Caco-2 (cell line): Measurements from ENCODE around the gene DDX31. TPM values are rescaled to one million over a fixed set of nuclear protein-coding genes. Genes with fewer than 3 reads are reported as not detected.
"Not testable (repeated sequence)": the region's sequence is repeated elsewhere in the genome, so short reads cannot be mapped to it uniquely, and the experiment has no call there.

Source experiments
- BruUV-seq: library from RNA; stranded (reverse); fragments of 400-500 nt; replicated peaks from 2 replicates; lab custom pipeline; 2021; lab: Mats Ljungman, UMichigan
- CTCF ChIA-PET: fragments of 300-600 bp; sonication (Branson Sonifier 250); formaldehyde crosslinking; loops from one replicate; lab custom pipeline; 2022; ENCODE audit warnings: antibody characterized with exemption; lab: Charles Lee
- POLR2A ChIA-PET: fragments of 300-600 bp; sonication (Branson Sonifier 250); formaldehyde crosslinking; loops from one replicate; lab custom pipeline; 2022; ENCODE audit warnings: antibody characterized with exemption; lab: Charles Lee
- DNase-seq, 2 experiments: peaks; one replicate each; pipeline versions ENCODE4 v3.0.0 to v3.0.0-alpha.2; 2020 to 2022
- H3K27me3 ChIP-seq: replicated peaks from 2 replicates; pipeline ENCODE4 v1.6.0; 2011; ENCODE audit warnings: low read length; ENCODE audit not compliant: control insufficient read depth, insufficient read depth
- H3K36me3 ChIP-seq: 2 replicates; pipeline ENCODE4 v1.5.1; 2011; ENCODE audit warnings: low read length; ENCODE audit not compliant: control insufficient read depth, insufficient read depth
- H3K4me1 ChIP-seq: fragments of 250-450 bp; sonication (Bioruptor Pico); 2 replicates; pipeline ENCODE4 v1.5.1; 2020; ENCODE audit warnings: mild to moderate bottlenecking
- H3K4me3 ChIP-seq: 2 replicates; pipeline ENCODE4 v1.5.1; 2011; ENCODE audit warnings: low read depth, mild to moderate bottlenecking, control low read depth, low read length
- H3K9me3 ChIP-seq: fragments of 250-450 bp; sonication (Bioruptor Pico); 2 replicates; pipeline ENCODE4 v1.5.1; 2020; ENCODE audit warnings: mild to moderate bottlenecking, moderate library complexity
- H3K27ac Mint-ChIP-seq: one replicate; pipeline ENCODE4 v1.8.0; 2022; ENCODE audit warnings: mixed read lengths; ENCODE audit not compliant: unreplicated experiment
- H3K27me3 Mint-ChIP-seq: one replicate; pipeline ENCODE4 v1.8.0; 2022; ENCODE audit warnings: mixed read lengths; ENCODE audit not compliant: insufficient read depth, unreplicated experiment
- H3K36me3 Mint-ChIP-seq: one replicate; pipeline ENCODE4 v1.8.0; 2022; ENCODE audit warnings: mild to moderate bottlenecking, mixed read lengths; ENCODE audit not compliant: insufficient read depth, unreplicated experiment
- H3K4me1 Mint-ChIP-seq: one replicate; pipeline ENCODE4 v1.8.0; 2022; ENCODE audit warnings: low read depth, mixed read lengths; ENCODE audit not compliant: unreplicated experiment
- H3K4me3 Mint-ChIP-seq: one replicate; pipeline ENCODE4 v1.8.0; 2022; ENCODE audit warnings: mild to moderate bottlenecking, moderate library complexity, mixed read lengths; ENCODE audit not compliant: unreplicated experiment
- H3K9me3 Mint-ChIP-seq: one replicate; pipeline ENCODE4 v1.8.0; 2022; ENCODE audit warnings: mixed read lengths; ENCODE audit not compliant: unreplicated experiment
- CTCF ChIP-seq, 2 experiments: fragments of 200-600 bp in 1 of 2; IDR thresholded peaks; 1 replicate in 1 of 2; 2 replicates in 1 of 2; pipeline versions ENCODE4 v1.5.1 to v1.8.0; 2011 to 2022; ENCODE audit warnings: antibody characterized with exemption in 1 of 2, control low read depth in 1 of 2, inconsistent platforms in 1 of 2, low read depth in 1 of 2, low read length in 1 of 2, mild to moderate bottlenecking in 1 of 2, moderate library complexity in 1 of 2; ENCODE audit not compliant: insufficient read depth in 1 of 2, severe bottlenecking in 1 of 2, unreplicated experiment in 1 of 2
- intact Hi-C: fragments of 100-400 bp; cut with micrococcal nuclease; formaldehyde crosslinking; loops from one replicate; pipeline ENCODE4 v1.10.0; 2022; ENCODE audit not compliant: unreplicated experiment
- total RNA-seq: library from RNA; stranded (reverse); gene quantifications from 2 replicates; pipeline ENCODE4 v1.2.3, GENCODE V29; 2022

DDX31 gene
- total RNA-seq, 1 experiment from 2014 or later: 23.1 TPM

GRCh38 chr9:132716007-132716406 is 46.2 kb upstream of the DDX31 start:
- ChIA-PET POLR2A (no interaction called here), CTCF (no interaction called here)
- no peak for TF ChIP-seq CTCF (IDR thresholded peaks at IDR 0.05; ENCODE audit: insufficient read depth in 1 of 2, low read depth in 1 of 2, low read length in 1 of 2, severe bottlenecking in 1 of 2, unreplicated experiment in 1 of 2)
- no peaks in the 10 kb centered on the region for H3K4me1 ChIP-seq
- intact Hi-C loops: no loop called here
- DNase-seq: no peak
- Mint-ChIP-seq H3K4me1 (no peaks in the 10 kb centered on the region), H3K4me3 (no peak overlapping the region), H3K27ac (no peak overlapping the region), H3K36me3 (no peaks in the 10 kb centered on the region), H3K27me3 (no peaks in the 10 kb centered on the region), H3K9me3 (no peaks in the 10 kb centered on the region)
- no peak overlapping the region for H3K4me3 ChIP-seq
- BruUV-seq: no TSS peak
- no peaks in the 10 kb centered on the region for H3K36me3 ChIP-seq
- H3K27me3 ChIP-seq: no peaks in the 10 kb centered on the region
- H3K9me3 ChIP-seq: no peaks in the 10 kb centered on the region

- intact Hi-C loops: no loop called here
- ChIA-PET POLR2A (no interaction called here), CTCF (no interaction called here)
- no peak for TF ChIP-seq CTCF (IDR thresholded peaks at IDR 0.05; ENCODE audit: insufficient read depth in 1 of 2, low read depth in 1 of 2, low read length in 1 of 2, severe bottlenecking in 1 of 2, unreplicated experiment in 1 of 2)
- no peak for DNase-seq
- Histone ChIP-seq H3K9me3 (no peaks in the 10 kb centered on the region), H3K36me3 (no peaks in the 10 kb centered on the region), H3K27me3 (no peaks in the 10 kb centered on the region), H3K4me1 (no peaks in the 10 kb centered on the region), H3K4me3 (no peak overlapping the region)
- Mint-ChIP-seq H3K36me3 (no peaks in the 10 kb centered on the region), H3K4me3 (no peak overlapping the region), H3K27me3 (no peaks in the 10 kb centered on the region), H3K4me1 (no peaks in the 10 kb centered on the region), H3K9me3 (no peaks in the 10 kb centered on the region), H3K27ac (no peak overlapping the region)
- no TSS peak for BruUV-seq
Observed at GRCh38 chr9:132712753-132713152, 43.0 kb upstream of the DDX31 start.

DNA sequence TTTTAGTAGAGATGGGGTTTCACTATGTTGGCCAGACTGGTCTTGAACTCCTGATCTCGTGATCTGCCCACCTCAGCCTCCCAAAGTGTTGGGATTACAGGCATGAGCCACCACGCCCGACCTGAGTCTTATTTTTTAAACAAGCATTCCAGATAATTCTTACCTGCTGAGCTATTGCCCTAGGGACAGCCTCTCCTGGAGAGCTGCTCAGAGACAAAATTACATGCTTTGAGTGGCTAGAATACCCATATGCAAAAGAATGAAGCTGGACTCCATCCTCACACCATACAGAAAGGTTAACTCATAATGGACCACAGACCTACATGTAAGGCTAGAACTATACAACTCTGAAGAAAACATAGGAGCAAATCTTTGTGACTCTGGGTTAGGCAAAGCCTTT is 42.1 kb upstream of the DDX31 start:
- Mint-ChIP-seq H3K4me1 (no peaks in the 10 kb centered on the region), H3K27ac (no peak overlapping the region), H3K27me3 (no peaks in the 10 kb centered on the region), H3K9me3 (no peaks in the 10 kb centered on the region), H3K36me3 (no peaks in the 10 kb centered on the region), H3K4me3 (no peak overlapping the region)
- Histone ChIP-seq H3K4me1 (no peaks in the 10 kb centered on the region), H3K9me3 (no peaks in the 10 kb centered on the region), H3K27me3 (no peaks in the 10 kb centered on the region), H3K36me3 (no peaks in the 10 kb centered on the region), H3K4me3 (no peak overlapping the region)
- BruUV-seq: no TSS peak
- DNase-seq: no peak
- intact Hi-C loops: no loop called here
- POLR2A ChIA-PET: no interaction called here
- CTCF ChIA-PET: no interaction called here
- TF ChIP-seq CTCF (IDR thresholded peaks at IDR 0.05; ENCODE audit: insufficient read depth in 1 of 2, low read depth in 1 of 2, low read length in 1 of 2, severe bottlenecking in 1 of 2, unreplicated experiment in 1 of 2): no peak

GRCh38 chr9:132711152-132711551 is 41.4 kb upstream of the DDX31 start:
- H3K27ac Mint-ChIP-seq, H3K4me1 ChIP-seq, H3K36me3 Mint-ChIP-seq, H3K4me3 ChIP-seq, H3K9me3 Mint-ChIP-seq, POLR2A ChIA-PET, H3K27me3 Mint-ChIP-seq, H3K36me3 ChIP-seq, H3K4me3 Mint-ChIP-seq, DNase-seq, H3K9me3 ChIP-seq, BruUV-seq, intact Hi-C loops, CTCF ChIA-PET, H3K4me1 Mint-ChIP-seq, H3K27me3 ChIP-seq: not testable (repeated sequence)
